ENCODE data around the gene SLC15A3. TPM values are rescaled to one million over a fixed set of nuclear protein-coding genes. Genes with fewer than 3 reads are reported as not detected.

SLC15A3 gene
- total RNA-seq, 1 experiment from 2014 or later = 8.6 TPM

DNA sequence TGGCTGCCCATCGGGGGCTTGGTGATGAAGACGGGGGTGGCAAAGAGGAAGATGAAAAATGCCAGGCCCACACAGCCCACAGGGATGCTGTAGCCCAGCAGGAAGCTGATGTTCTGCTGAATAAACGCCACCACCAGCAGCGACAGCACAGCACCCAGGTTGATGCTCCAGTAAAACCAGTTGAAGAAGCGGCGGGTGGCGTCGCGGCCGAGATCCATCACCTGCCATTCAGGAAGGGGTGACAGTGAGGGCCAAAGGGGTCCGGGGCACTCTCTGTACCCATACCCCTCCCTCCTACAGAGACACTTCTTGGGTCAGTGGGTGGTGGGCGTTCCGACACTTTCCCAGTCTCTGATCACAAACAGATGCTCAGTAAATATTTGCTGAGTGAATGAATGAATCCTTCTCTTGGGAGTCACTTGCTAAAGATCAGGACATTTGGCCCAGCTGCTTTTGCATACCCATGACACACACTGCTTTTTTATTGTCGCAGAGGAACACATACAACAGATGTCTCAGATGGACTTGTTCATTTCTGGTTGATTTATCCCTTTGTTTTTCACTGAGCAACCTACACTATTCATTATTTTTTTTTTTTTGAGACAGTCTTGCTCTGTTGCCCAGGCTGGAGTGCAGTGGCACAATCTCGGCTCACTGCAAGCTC is 5.2 kb downstream of the SLC15A3 start:
- DNase-seq (ENCODE audit: low read depth) = no peak

DNA sequence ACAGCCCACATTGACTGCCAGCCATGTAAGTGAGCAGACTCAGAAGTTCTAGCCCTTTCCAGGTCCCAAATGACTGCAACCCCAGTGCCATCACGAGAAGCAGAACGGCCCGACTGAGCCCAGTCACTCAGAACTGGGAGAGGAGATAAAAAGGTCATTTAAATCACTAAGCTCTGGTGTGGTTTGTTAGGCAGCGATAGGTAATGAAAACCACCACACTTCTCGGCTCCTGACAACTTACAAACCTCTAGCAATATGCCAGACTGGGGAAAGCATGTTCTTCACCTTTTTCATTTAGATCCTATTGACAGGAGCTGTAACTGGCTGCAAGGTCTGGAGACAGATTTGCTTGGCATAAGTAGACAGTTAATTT is 6.7 kb downstream of the SLC15A3 start:
- DNase-seq (ENCODE audit: low read depth) = no peak

DNA sequence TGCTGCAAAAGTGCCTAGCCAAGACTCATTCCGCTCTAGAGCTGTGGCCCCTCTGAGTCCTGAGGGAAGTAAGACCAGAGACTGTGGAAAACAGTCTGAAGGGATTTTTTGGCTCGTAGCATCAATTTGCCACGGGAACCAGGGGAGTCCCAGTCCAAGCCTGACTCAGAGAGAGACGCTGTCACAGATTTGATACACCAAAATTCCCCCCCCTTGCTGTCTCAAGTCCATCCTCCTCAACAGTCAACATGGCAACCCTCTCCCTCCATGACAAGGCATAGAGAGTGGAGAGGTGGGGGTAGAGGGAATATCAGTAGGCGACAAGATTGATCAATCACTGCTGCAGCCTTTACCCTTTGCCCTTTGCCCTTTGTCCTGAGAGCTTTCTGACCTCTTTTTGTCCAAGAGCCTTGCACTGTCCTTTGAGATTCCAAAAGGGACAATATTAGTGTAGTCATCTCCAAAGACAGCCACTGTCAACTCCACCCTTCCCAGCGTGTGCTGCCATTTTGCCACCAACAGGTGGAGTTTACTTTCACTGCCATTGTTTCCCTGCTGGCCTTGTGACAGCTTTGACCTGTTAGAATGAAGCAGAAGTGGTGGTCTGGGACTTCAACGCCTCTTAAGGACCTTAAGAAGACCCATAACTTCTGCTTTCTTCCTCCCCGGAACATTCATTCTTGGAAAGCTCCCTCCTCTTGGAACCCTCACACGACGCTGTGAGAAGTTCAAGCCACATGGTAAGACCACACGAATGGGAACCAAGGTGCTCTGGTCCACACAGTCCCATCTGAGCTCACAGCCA is 7.3 kb downstream of the SLC15A3 start:
- DNase-seq (ENCODE audit: low read depth) = no peak

DNA sequence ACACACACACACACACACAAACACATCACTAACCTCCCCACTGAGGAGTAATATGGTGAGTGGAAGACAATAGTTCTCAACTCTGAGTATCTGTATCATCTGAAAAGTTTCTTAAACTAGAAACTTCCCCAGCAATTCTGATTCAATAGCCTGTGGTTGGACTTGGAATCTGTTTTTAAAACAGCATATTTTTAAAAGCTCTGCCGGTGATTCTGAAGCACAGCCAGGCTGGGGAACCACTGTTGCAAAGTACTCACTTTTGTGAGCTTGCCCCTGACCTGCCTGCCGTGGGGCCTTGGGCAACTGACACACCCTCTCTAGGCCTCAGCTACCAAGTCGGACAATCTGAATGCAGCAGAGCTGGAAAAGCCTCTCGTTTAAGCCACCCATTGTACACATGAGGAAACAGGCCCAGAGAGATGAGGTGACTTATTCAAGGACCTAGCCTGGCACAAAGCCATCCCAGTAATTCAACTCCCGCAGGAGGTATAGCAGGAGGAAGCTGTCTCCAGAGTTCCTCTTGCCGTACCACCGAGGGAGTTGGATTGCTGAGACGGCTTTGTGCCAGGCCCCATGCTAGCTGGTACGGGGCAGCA is 8.9 kb downstream of the SLC15A3 start:
- no peak for DNase-seq (ENCODE audit: low read depth)

DNA sequence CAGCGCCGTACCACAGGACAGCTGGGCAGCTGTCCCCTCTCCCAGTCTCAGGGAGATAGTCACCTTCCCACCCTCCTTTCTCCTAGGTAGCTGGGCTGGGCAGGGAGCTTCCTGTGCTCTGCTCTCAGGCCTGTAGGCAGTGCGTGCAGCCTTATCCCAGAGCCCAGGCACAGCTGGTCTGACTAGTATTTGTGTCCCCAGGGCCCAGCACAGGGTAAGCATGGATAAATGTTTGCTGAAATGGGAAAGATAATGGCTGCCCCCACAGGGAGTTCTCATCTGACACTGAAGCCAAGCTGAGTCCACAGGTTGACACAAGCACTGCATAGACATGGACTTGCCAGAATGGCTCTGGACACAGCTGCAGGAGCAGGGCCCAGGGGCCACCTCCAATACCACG is 9.8 kb downstream of the SLC15A3 start:
- DNase-seq (ENCODE audit: low read depth) = no peak

DNA sequence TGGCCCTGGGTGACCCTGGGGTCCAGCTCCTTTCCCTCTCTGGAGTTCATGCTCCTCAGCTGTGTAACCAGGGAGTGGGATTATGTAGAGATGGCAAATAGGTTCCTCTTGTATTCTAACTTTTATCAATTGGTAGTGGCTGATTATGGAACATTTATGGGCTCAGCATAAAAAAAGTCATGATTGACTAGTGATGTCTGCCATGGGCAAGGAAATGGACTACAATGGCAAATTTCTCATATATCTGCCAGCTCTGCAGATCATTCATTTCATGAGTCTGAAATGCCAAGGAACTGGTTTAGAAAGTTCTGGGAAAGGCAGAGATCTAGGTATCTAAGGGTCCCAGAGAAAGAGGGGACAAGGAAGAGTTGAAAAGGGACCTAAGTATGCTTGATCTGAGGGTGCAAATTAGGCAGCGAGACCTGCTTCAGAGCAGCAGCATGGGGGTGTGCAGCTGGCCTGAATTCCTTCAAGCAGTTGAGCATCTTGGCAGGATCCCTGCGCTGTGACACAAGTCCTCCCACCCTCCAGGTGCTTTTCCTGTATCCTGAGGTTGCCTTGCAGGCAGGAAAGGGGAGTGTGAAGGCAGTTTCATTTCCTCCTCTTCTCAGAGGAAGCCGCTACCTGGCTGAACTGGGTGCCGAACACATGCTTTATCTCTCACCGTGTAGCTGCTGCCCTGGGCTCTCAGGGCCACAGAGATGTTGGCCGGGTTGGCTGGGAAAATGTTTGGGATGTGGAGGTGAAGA is 10.4 kb downstream of the SLC15A3 start:
- DNase-seq (ENCODE audit: low read depth) = no peak

DNA sequence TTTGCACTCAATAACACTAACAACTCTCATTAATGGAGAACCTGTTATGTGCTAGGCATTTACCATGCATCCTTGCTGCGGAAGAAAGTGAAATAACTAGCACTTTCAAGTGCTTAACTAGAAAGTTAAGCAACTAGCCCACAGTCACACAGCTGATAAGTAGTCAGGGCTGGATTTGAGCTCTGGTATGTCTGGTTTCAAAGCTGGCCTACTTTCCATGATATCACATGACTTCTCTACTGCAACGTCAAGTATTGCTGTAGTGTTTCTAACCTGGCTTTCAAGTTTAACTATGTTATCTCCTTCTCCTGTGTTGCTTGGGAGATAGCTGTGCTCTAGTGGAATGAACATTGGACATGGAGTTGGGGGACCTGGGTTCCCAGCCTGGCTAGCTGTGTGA is 12.1 kb downstream of the SLC15A3 start:
- DNase-seq (ENCODE audit: low read depth) = no peak

DNA sequence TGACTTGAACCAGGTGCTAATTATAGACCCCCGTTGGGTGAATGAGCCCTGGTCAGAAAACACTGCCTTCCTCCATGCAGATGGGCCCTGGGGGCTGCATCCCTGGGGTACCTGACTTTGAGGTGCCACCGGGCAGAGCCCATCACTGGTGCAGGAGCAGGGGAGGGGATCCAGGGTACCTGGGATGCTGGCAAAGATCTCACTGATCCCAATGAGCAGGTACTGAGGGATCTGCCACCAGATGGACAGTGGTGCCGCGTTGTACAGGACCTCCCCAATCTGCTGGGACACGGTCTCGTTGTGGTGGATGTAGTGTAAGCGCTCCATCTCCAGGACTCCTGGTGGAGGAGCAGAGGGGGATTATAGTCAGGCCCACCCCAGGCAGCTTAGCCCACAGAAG is 12.7 kb downstream of the SLC15A3 start:
- no peak for DNase-seq (ENCODE audit: low read depth)

DNA sequence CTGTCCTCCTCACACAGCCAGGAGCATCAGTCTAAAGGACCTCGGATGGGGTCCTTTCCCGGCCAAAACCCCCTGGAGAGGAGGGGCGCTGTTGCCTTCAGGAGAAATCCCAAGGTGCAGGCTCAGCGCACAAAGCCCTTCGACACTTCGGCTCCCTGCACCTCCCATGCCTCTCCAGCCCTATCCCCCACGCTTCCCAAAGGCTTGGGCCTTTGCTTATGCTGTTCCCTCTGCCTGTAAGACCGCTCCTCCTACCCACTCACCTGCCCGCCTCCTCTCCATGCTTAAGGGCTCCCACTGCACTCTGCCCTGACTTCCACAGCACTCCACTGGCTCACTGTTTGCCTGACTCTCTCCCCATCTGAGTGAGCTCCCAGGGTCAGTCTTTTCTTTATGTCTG is 13.5 kb downstream of the SLC15A3 start:
- no peak for DNase-seq (ENCODE audit: low read depth)

DNA sequence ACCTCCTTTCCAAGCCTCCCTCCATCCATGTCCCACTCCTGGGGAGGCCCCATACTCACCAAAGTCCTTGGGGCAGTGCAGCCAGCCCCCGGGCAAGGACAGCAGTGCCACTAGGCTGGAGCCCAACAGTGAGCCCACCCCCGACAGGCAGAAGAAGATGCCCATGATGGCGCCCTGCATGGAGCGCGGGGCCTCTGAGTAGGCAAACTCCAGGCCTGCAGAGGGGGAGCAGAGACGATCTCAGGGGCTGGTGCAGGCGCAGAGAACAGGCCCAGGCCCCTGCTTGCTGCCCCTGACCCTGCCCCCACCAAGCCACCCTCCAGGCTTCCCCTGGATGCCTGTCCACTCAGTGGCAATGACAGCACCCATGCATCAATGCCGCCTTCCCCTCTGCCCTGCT is 14.2 kb downstream of the SLC15A3 start:
- no peak for DNase-seq (ENCODE audit: low read depth)

DNA sequence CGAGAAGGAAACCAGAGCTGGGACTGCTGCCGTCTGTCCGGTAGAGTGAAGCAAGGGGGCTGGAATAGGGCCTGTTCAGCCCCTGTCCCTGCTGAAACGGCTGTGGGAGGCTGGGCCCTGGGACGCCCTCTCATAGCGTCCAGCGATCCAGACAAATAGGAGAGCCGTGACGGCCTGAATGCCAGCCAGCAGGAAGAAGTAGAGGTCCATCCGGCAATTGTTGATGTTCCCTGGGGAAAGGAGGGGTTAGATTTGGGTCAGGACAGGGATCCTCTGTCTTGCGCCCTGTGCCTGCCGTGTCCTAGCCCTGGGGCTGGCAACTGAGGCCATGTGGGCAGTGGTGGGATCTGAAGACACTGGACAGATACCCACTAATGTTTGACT is 14.8 kb downstream of the SLC15A3 start:
- no peak for DNase-seq (ENCODE audit: low read depth)

DNA sequence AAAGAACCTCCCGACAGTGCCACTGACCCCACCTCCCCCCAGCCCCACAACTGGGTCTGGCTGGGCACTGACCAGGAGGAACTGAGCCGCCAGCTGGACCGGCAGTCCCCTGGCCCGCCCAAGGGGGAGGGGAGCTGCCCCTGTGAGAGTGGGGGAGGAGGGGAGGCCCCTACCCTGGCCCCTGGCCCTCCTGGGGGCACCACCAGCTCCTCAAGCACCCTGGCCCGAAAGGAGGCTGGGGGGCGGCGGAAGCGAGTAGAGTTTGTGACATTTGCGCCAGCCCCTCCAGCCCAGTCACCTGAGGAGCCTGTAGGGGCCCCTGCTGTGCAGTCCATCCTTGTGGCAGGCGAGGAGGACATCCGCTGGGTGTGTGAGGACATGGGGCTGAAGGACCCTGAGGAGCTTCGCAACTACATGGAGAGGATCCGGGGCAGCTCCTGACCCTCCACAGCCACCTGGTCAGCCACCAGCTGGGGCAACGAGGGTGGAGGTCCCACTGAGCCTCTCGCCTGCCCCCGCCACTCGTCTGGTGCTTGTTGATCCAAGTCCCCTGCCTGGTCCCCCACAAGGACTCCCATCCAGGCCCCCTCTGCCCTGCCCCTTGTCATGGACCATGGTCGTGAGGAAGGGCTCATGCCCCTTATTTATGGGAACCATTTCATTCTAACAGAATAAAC is 15.4 kb downstream of the SLC15A3 start:
- DNase-seq (ENCODE audit: low read depth) = no peak

DNA sequence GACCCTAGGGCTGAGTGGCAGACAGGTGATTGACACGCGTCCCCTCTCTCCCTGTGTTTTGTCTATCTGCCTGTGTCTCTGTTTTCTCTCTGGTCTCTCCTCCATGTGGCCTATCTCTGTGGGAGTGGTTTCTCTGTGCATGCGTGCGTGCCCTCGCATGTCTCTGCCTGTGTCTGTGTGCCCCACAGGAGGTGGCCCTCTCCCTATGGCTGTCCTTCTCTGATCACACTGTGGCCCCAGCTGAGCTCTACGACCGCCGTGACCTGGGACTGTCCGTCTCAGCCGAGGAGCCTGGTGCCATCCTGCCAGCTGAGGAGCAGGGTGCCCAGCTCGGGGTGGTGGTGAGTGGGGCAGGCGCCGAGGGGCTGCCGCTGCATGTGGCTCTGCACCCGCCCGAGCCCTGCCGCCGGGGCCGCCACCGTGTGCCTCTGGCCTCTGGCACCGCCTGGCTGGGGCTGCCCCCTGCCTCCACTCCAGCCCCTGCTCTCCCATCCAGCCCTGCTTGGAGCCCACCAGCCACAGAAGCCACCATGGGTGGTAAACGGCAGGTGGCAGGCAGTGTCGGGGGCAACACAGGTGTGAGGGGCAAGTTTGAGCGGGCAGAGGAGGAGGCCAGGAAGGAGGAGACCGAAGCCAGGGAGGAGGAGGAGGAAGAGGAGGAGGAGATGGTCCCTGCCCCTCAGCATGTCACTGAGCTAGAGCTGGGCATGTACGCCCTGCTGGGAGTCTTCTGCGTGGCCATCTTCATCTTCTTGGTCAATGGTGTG is 16.1 kb downstream of the SLC15A3 start:
- DNase-seq (ENCODE audit: low read depth) = no peak

DNA sequence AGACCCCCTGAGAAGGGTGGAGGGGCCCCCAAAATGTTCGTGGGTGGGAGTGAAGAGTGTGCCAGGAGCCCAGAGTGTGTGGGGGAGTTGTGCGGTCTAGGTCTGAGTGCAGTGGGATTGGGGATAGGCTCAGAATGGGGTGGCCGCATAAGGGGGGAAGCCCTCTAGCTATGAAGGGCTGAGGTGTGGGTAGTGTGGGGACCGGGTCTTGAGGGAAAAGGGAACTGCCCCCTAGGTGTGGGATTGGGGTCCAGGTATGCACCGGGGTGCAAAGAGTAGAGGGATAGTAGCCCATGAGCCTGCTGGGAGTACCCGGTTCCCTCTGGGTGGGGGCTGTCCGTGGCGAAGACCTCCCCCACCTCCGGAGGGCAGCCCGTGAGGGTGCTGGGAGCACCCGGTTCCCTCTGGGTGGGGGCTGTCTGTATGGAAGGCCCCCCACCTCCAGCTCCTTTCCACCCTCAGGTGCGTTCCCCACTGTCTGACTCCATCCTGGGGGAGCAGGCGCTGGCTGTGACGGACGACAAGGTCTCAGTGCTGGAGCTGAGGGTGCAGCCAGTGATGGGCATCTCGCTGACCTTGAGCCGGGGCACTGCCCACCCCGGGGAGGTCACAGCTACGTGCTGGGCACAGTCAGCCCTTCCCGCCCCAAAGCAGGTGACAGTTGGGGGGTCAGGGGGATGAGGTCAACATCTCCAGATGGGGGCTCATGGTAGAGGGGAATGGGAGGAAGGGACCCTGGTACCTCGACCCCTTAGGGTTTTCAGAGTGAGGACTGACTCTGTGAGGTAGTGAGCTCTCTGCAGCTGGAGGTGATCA is 17.0 kb downstream of the SLC15A3 start:
- no peak for DNase-seq (ENCODE audit: low read depth)

DNA sequence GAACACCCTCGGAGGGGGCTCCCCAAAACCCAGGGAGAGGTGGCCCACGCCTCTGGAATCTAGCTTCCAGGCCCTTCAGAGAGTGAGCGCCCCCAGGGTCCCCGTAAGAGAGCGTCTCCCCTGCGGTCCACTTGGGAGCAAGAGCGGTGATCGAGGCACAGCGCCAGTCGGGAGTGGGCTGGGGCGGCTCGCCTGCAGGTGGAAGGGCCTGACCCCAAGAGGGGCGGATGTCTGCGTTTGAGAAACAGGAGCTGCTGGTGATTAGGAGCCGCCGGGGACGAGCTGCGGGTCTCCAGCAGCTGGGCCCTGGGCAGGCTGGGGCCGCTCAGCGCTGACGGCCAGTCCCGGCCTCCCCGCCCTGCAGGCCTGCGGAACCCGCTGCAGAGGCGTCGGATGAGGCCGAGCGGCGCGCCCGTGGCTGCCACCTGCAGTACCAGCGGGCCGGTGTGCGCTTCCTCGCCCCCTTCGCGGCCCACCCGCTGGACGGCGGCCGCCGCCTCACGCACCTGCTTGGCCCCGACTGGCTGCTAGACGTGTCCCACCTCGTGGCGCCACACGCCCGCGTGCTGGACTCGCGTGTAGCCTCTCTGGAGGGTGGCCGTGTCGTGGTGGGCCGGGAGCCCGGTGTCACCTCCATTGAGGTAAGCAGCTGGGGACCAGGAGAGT is 17.7 kb downstream of the SLC15A3 start:
- no peak for DNase-seq (ENCODE audit: low read depth)

DNA sequence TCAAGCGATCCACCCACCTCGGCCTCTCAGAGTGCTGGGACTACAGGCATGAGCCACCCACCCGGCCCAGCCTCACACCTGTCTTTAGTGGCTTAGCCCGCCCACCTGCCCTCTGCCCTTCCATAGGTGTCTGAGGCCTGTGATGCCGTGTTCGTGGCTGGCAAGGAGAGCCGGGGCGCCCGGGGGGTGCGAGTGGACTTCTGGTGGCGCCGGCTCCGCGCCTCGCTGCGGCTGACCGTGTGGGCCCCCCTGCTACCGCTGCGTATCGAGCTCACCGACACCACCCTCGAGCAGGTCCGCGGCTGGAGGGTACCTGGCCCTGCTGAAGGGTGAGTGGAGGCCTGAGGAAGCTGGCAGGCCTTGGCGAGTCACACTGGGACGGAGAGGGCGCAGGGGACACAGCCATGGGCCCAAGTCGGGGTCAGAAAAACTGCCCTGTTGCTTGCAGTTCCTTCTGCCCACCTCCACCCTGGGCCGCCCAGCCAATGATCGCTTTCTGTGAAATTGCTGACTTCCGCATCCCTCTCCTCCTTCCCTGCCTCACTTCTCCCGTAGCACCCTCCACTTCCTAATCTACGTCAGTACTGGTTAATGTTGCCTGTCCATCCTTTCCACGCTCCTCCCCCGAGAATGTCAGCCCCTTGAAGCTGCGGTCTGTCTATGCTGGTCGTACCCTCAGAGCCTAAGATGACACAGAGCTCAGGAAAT is 18.4 kb downstream of the SLC15A3 start:
- no peak for DNase-seq (ENCODE audit: low read depth)

DNA sequence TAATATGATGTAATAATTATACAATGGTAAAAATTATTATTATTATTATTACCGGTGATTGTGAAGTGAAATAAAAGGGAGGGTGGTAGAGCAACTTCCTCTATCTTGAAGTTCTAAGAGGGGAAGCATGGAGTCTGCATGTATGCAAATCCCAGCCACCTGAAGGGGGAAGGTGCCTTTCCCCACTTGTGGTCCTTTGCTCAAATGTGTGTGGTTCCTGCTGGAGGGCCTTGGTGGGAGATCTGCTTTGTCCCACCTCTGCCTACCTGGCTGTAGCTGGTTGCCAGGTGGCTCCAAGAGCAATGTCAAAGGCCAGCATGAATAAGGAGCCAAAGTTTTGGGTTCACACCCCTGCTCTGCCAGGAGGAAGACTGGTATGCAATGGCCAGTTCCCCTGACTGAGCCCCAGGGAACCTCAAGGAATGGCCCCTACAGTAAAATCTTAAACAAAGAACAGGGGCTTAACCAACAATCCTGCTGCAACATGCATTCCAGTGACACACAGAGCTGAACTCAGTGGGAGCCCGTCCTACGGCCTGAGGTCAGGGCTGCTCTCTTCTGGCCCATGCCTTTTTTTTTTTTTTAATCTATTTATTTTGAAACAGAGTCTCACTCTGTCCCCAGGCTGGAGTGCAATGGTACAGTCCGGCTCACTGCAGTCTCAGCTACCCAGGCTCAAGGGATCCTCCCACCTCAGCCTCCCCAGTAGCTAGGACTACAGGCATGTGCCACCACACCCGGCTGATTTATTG is 19.2 kb downstream of the SLC15A3 start:
- DNase-seq (ENCODE audit: low read depth) = no peak

DNA sequence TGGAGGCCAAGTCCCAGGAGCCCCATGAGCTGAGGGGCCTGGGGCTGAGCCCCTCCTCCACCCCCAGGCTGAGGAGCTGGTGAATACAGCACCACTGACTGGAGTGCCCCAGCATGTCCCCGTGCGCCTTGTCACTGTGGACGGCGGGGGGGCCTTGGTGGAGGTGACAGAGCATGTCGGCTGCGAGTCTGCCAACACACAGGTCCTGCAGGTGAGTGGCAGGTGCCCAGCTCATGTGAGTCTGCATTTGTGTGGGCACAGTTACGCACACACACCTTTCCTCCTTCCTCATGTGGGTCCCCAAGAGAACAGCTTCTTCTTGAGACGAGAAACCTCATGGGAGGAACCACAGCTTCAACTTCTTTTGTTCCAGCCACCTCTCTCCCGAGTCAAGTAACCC is 20.1 kb downstream of the SLC15A3 start:
- no peak for DNase-seq (ENCODE audit: low read depth)
